ACC112 (cell line): ENCODE data around the gene POLDIP2.

ENCODE experiments used
- H2AFZ ChIP-seq: fragments of 200-600 bp; sonication (generic); one replicate; pipeline ENCODE4 v1.6.0; 2017; ENCODE audit warnings: antibody characterized with exemption, low read length; ENCODE audit not compliant: unreplicated experiment
- H3K27ac ChIP-seq: fragments of 200-600 bp; sonication (generic); 2 replicates; pipeline ENCODE4 v1.5.1; 2014; ENCODE audit warnings: low read depth, mild to moderate bottlenecking, antibody characterized with exemption, low read length, moderate library complexity
- H3K27me3 ChIP-seq: fragments of 200-600 bp; sonication (generic); 2 replicates; pipeline ENCODE4 v1.6.1; 2014; ENCODE audit warnings: mild to moderate bottlenecking, antibody characterized with exemption, low read length, moderate library complexity, mixed read lengths; ENCODE audit not compliant: insufficient read depth
- H3K36me3 ChIP-seq: fragments of 200-600 bp; sonication (generic); 2 replicates; pipeline ENCODE4 v1.6.1; 2016; ENCODE audit warnings: mild to moderate bottlenecking, antibody characterized with exemption, low read length, moderate library complexity, mixed read lengths; ENCODE audit not compliant: insufficient read depth
- H3K4me1 ChIP-seq: fragments of 200-600 bp; sonication (generic); one replicate; pipeline ENCODE4 v1.6.1; 2016; ENCODE audit warnings: low read length, mixed read lengths; ENCODE audit not compliant: insufficient read depth, unreplicated experiment, control insufficient read depth
- H3K4me3 ChIP-seq: fragments of 200-600 bp; sonication (generic); 2 replicates; pipeline ENCODE4 v1.5.1; 2014; ENCODE audit warnings: mild to moderate bottlenecking, low read depth, low read length
- H3K79me2 ChIP-seq: fragments of 200-600 bp; sonication (generic); one replicate; pipeline ENCODE4 v1.6.0; 2016; ENCODE audit warnings: low read length; ENCODE audit not compliant: control insufficient read depth, unreplicated experiment, insufficient read depth

Gene POLDIP2

DNA sequence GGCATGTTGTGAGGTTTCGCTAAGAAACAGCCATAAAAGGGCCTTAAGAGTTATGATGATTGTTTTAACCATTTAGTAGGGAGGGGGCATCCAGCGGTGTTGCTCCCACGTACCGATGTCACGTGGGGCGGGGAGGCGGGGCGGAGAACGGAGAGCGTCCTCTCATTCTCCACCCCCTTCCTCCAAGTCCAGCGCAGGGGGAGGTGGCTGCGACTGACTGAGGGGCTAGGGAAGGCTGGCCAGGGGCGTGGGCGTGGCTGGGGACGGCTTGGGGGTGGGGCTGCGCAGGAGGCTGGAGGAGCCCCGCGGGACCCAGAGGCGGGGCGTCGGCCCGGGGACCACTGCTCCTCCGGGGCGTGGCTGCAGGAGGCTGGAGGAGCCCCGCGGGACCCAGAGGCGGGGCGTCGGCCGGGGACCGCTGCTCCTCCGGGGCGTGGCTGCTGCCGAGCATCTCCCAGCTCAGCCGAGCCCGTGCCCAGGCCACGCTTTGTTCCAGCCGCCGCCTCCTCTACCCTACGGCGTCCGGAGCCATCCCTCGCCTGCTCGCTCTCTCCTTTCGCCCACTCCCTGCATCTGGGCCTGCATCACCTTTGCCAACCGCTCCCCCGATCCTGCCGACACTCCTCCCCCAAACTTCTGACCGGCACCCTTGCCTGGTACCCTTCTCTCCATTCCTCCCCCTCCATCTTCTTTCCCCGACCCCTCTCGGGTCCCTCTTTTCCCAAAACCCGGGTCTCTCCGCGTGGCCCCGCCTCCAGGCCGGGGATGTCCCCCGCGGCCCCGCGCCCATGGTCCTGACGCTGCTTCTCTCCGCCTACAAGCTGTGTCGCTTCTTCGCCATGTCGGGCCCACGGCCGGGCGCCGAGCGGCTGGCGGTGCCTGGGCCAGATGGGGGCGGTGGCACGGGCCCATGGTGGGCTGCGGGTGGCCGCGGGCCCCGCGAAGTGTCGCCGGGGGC is 14.2 kb upstream of the POLDIP2 start, which contains the start of gene SARM1:
TSS of gene SARM1 (plus strand) at position 450 of the 958 bp plus-strand sequence. CDS start at position 789, 339 bp downstream.
- Histone ChIP-seq H3K36me3 (no peaks in the 10 kb centered on the region), H3K27me3 (no peaks in the 10 kb centered on the region), H3K4me1 (peaks cover 26% of the 10 kb centered on the region), H3K4me3 (peak within 1 kb of the TSS; percentile 88), H2AFZ (peak within 1 kb of the TSS; percentile 83), H3K27ac (peak within 1 kb of the TSS; percentile 58), H3K79me2 (no peaks in the 10 kb centered on the region)

GRCh38 chr17:28370744-28371103 is 13.4 kb upstream of the POLDIP2 start:
- Histone ChIP-seq H2AFZ (no peak overlapping the region), H3K4me3 (peak overlapping the region; percentile 88)

GRCh38 chr17:28370035-28370743 is 12.9 kb upstream of the POLDIP2 start, which contains the start of gene VTN:
Gene VTN (minus strand): TSS chr17:28370307. CDS start chr17:28370203, 104 bp downstream.
- Histone ChIP-seq H3K36me3 (no peaks in the 10 kb centered on the region), H3K27ac (peak within 1 kb of the TSS; percentile 58), H3K79me2 (no peaks in the 10 kb centered on the region), H3K4me1 (peaks cover 26% of the 10 kb centered on the region), H3K27me3 (no peaks in the 10 kb centered on the region), H2AFZ (no peak within 1 kb of the TSS), H3K4me3 (peak within 1 kb of the TSS; percentile 88)

More at GRCh38 chr17:28370744-28371103, 13.4 kb upstream of the POLDIP2 start:
- Histone ChIP-seq H3K27ac (peak overlapping the region; percentile 58), H3K79me2 (no peaks in the 10 kb centered on the region), H3K27me3 (no peaks in the 10 kb centered on the region), H3K4me1 (peaks cover 26% of the 10 kb centered on the region), H3K36me3 (no peaks in the 10 kb centered on the region)

DNA sequence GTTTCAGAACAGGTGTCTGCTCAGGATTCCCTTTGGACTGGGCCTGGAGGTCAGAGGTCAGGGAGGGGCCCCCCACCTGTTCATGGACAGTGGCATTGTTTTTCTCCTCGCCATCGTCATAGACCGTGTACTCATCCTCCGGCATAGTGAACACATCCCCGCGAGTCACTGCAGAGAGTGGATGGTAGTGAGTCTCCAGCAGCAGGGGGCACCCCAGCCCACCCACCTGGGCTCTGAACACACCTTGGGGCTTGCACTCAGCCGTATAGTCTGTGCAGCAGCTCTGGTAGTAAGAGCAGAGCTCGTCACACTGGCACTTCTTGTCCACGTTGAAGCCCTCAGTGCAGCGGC is 12.3 kb upstream of the POLDIP2 start:
- no peaks in the 10 kb centered on the region for H3K27me3 ChIP-seq
- no peaks in the 10 kb centered on the region for H3K36me3 ChIP-seq
- no peak overlapping the region for H3K27ac ChIP-seq
- no peaks in the 10 kb centered on the region for H3K79me2 ChIP-seq
- H2AFZ ChIP-seq: no peak overlapping the region
- no peak overlapping the region for H3K4me3 ChIP-seq
- H3K4me1 ChIP-seq: peaks cover 26% of the 10 kb centered on the region

DNA sequence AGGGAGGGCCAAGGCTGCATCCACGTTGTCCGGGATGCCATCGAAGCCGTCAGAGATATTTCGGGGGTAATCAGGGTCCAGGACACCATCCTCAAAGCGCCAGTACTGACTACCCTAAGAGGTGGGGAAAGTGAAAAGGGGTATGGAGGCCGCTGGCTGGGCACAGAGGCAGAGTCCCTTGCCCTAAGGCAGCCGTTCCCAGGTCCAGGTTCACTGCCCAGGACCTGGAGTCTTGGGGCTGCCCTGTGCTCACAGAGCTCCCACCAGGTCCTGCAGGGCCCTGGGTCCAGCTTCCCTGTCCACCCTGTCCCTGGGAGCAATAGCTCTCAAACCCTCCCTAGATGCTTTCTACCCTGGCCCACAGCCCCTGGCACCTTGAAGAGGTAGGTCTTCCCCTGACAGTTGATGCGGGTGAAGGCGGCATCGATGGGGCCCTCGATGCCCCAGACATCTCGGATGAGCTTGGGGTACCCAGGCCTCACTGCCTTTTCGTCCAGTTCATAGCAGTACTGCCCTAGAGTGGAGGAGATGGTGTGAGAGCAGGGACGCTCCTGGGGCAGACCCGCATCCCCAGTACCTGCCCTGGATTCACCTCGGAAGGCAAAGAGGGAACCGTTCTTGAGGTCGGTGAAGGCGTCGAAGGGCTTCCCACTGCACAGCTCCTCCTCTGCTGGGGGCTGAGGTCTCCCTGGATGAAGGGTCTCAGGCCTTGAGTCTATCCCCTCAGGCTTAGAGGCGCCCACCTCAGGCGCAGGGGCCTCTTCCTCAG is 11.8 kb upstream of the POLDIP2 start:
- peaks cover 26% of the 10 kb centered on the region for H3K4me1 ChIP-seq
- no peak overlapping the region for H3K27ac ChIP-seq
- H3K79me2 ChIP-seq: no peaks in the 10 kb centered on the region
- no peaks in the 10 kb centered on the region for H3K27me3 ChIP-seq
- H2AFZ ChIP-seq: no peak overlapping the region
- no peaks in the 10 kb centered on the region for H3K36me3 ChIP-seq
- H3K4me3 ChIP-seq: no peak overlapping the region

DNA sequence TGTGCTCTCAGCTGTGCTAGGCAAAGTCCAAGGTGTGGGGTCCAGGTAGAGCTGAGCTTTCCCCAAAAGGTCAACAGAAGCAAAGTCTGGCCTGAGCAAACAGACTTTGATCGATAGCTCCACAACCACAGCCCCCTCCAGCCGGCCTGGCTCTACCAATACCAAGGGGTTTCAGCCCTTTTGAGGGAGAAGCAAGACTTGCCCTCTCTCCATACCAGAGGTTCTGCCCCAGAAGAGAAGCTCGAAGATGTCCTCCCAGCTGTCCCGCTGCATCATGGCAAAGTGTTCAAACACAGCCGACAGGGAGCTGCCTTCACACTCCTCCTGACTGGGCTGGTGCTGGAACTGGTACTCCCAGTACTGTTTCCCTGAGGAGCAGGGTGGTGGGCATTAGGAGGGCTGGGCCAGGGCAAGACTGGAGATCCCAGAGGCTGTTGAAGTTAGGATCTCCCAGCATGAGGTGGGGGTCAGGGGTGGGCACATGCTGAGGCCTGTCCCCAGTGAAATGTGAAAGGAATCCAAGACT is 11.0 kb upstream of the POLDIP2 start:
- H3K27me3 ChIP-seq: no peaks in the 10 kb centered on the region
- H2AFZ ChIP-seq: no peak overlapping the region
- H3K4me1 ChIP-seq: peaks cover 23% of the 10 kb centered on the region
- no peak overlapping the region for H3K27ac ChIP-seq
- H3K36me3 ChIP-seq: no peaks in the 10 kb centered on the region
- no peak overlapping the region for H3K4me3 ChIP-seq
- H3K79me2 ChIP-seq: no peaks in the 10 kb centered on the region

- no peak overlapping the region for H2AFZ ChIP-seq
- H3K79me2 ChIP-seq: no peaks in the 10 kb centered on the region
These were observed 10.4 kb upstream of the POLDIP2 start for GRCh38 chr17:28367641-28368305.

DNA sequence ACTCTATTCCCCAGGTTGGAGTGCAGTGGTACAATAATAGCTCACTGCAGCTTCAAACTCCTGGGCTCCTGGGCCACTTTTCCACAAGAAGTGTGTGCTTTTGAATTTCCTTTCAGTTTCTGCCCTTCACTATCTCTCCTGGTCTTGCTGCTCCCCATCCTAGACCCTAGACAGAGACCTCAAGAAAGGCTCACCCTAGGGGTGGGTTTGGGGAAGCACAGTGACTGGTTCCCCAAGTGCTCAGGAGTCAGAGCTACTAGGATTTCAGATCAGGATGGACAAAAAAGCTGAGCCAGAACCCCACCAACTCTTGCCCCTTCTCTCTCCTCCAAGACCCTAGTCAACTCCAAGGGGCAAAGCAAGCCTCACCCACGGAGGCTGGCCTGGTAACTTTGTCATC is 9.3 kb upstream of the POLDIP2 start:
- no peaks in the 10 kb centered on the region for H3K27me3 ChIP-seq
- peaks cover 13% of the 10 kb centered on the region for H3K4me1 ChIP-seq
- no peak overlapping the region for H3K27ac ChIP-seq
- no peaks in the 10 kb centered on the region for H3K79me2 ChIP-seq
- H3K36me3 ChIP-seq: 0 out of 2 replicates have a peak, but pooled peaks cover under 1% of the 10 kb centered on the region
- H2AFZ ChIP-seq: no peak overlapping the region
- no peak overlapping the region for H3K4me3 ChIP-seq

More at GRCh38 chr17:28367641-28368305, 10.4 kb upstream of the POLDIP2 start:
- Histone ChIP-seq H3K27me3 (no peaks in the 10 kb centered on the region), H3K27ac (no peak overlapping the region), H3K4me3 (no peak overlapping the region), H3K36me3 (no peaks in the 10 kb centered on the region), H3K4me1 (peaks cover 17% of the 10 kb centered on the region)

DNA sequence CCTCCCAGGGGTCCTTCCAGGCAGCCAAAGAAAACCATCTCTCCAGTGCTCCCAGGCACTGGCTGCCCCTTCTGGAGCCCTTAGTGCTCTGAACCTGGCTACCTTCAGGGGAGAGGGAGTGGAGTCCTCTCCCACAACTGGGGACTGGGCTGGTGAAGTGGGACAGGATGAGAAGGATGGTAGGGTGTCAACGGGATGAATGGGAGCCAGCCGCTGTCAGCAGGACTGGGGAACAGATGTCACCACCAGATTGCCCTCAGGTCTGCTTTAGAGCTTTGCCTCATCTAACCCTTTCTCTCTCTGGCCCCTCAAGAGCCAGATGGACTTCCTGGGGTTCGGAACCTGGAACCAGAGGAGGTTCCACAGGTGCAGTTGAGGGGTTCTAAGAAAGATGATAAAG is 8.2 kb upstream of the POLDIP2 start:
- Histone ChIP-seq H3K79me2 (no peaks in the 10 kb centered on the region), H3K4me3 (no peak overlapping the region), H2AFZ (no peak overlapping the region), H3K27ac (no peak overlapping the region), H3K4me1 (peaks cover 7% of the 10 kb centered on the region), H3K27me3 (no peaks in the 10 kb centered on the region), H3K36me3 (0 out of 2 replicates have a peak, but pooled peaks cover 3% of the 10 kb centered on the region)
